H9 (cell line): Measurements from ENCODE around the gene FAM124A. TPM values are rescaled to one million over a fixed set of nuclear protein-coding genes. Genes with fewer than 3 reads are reported as not detected.
A peak's percentile ranks its signal among the peaks of the same experiment; 100 is the strongest.

Source experiments
- DNase-seq: peaks from one replicate; pipeline ENCODE4 v3.0.0-alpha.2; 2017
- H2AFZ ChIP-seq: one replicate; pipeline ENCODE4 v1.6.1; 2013; ENCODE audit warnings: mild to moderate bottlenecking, low read length, control low read depth, moderate library complexity
- H2AK5ac ChIP-seq: 2 replicates; pipeline ENCODE4 v1.6.1; 2013; ENCODE audit warnings: low read length, control low read depth, mixed read lengths; ENCODE audit not compliant: insufficient read length
- H2BK120ac ChIP-seq: one replicate; pipeline ENCODE4 v1.6.1; 2013; ENCODE audit warnings: low read depth, mild to moderate bottlenecking, low read length, control low read depth, inconsistent platforms; ENCODE audit not compliant: poor library complexity, severe bottlenecking
- H2BK12ac ChIP-seq: 2 replicates; pipeline ENCODE4 v1.6.1; 2013; ENCODE audit warnings: low read length, control low read depth, mixed read lengths, low read depth; ENCODE audit not compliant: insufficient read length
- H2BK15ac ChIP-seq: 2 replicates; pipeline ENCODE4 v1.6.1; 2013; ENCODE audit warnings: low read depth, low read length, control low read depth
- H2BK20ac ChIP-seq: one replicate; pipeline ENCODE4 v1.6.1; 2013; ENCODE audit warnings: low read depth, mild to moderate bottlenecking, low read length, control low read depth, inconsistent platforms; ENCODE audit not compliant: poor library complexity, severe bottlenecking
- H2BK5ac ChIP-seq: 2 replicates; pipeline ENCODE4 v1.6.1; 2013; ENCODE audit warnings: low read length, control low read depth, mixed read lengths; ENCODE audit not compliant: insufficient read length
- H3K14ac ChIP-seq: 2 replicates; pipeline ENCODE4 v1.6.1; 2013; ENCODE audit warnings: low read length, control low read depth; ENCODE audit not compliant: insufficient read depth
- H3K18ac ChIP-seq: 2 replicates; pipeline ENCODE4 v1.6.1; 2013; ENCODE audit warnings: low read depth, mild to moderate bottlenecking, mixed read lengths, low read length, control low read depth; ENCODE audit not compliant: insufficient read length
- H3K23ac ChIP-seq: 2 replicates; pipeline ENCODE4 v1.6.1; 2013; ENCODE audit warnings: low read length, control low read depth, mixed read lengths, low read depth; ENCODE audit not compliant: insufficient read length
- H3K23me2 ChIP-seq: 2 replicates; pipeline ENCODE4 v1.6.1; 2013; ENCODE audit warnings: low read depth, mild to moderate bottlenecking, mixed read lengths, low read length, control low read depth; ENCODE audit not compliant: insufficient read length, poor library complexity, severe bottlenecking
- H3K27ac ChIP-seq: 2 replicates; pipeline ENCODE4 v1.5.1; 2013; ENCODE audit warnings: low read length, control low read depth, mixed read lengths, low read depth; ENCODE audit not compliant: insufficient read length
- H3K27me3 ChIP-seq: 2 replicates; pipeline ENCODE4 v1.6.1; 2013; ENCODE audit warnings: low read length, control low read depth, inconsistent platforms; ENCODE audit not compliant: insufficient read depth
- H3K4ac ChIP-seq: 2 replicates; pipeline ENCODE4 v1.6.1; 2013; ENCODE audit warnings: low read depth, mild to moderate bottlenecking, control low read depth, inconsistent platforms, low read length, moderate library complexity
- H3K4me1 ChIP-seq: 2 replicates; pipeline ENCODE4 v1.6.1; 2013; ENCODE audit warnings: low read length, control low read depth, inconsistent platforms; ENCODE audit not compliant: insufficient read depth
- H3K4me2 ChIP-seq: 2 replicates; pipeline ENCODE4 v1.6.1; 2013; ENCODE audit warnings: low read length, control low read depth, mixed read lengths; ENCODE audit not compliant: insufficient read length, insufficient read depth
- H3K56ac ChIP-seq: 2 replicates; pipeline ENCODE4 v1.6.1; 2013; ENCODE audit warnings: low read depth, mild to moderate bottlenecking, mixed read lengths, low read length, control low read depth; ENCODE audit not compliant: insufficient read length
- H3K79me1 ChIP-seq: 2 replicates; pipeline ENCODE4 v1.6.1; 2013; ENCODE audit warnings: low read depth, mild to moderate bottlenecking, moderate library complexity, low read length, control low read depth, inconsistent platforms; ENCODE audit not compliant: insufficient read depth, poor library complexity, severe bottlenecking
- H3K79me2 ChIP-seq: 2 replicates; pipeline ENCODE4 v1.6.1; 2013; ENCODE audit warnings: low read length, control low read depth, inconsistent platforms; ENCODE audit not compliant: insufficient read depth
- H3K9ac ChIP-seq: 2 replicates; pipeline ENCODE4 v1.6.1; 2013; ENCODE audit warnings: low read length, control low read depth, mixed read lengths; ENCODE audit not compliant: insufficient read length; ENCODE audit errors: extremely low read depth
- H3K9me3 ChIP-seq: one replicate; pipeline ENCODE4 v1.6.1; 2013; ENCODE audit warnings: low read depth, low read length, inconsistent platforms; ENCODE audit not compliant: control insufficient read depth
- H3T11ph ChIP-seq: one replicate; pipeline ENCODE4 v1.6.1; 2013; ENCODE audit warnings: mild to moderate bottlenecking, low read length, control low read depth, inconsistent platforms
- H4K20me1 ChIP-seq: one replicate; pipeline ENCODE4 v1.6.1; 2013; ENCODE audit not compliant: control insufficient read depth, insufficient read length, insufficient read depth
- H4K5ac ChIP-seq: 2 replicates; pipeline ENCODE4 v1.6.1; 2013; ENCODE audit warnings: low read depth, mild to moderate bottlenecking, mixed read lengths, low read length, control low read depth; ENCODE audit not compliant: insufficient read length
- H4K8ac ChIP-seq: replicated peaks from 2 replicates; pipeline ENCODE4 v1.6.1; 2013; ENCODE audit warnings: low read length, control low read depth, mixed read lengths, low read depth; ENCODE audit not compliant: insufficient read length
- H4K91ac ChIP-seq: 2 replicates; pipeline ENCODE4 v1.6.1; 2013; ENCODE audit warnings: low read depth, mild to moderate bottlenecking, moderate library complexity, mixed read lengths, low read length, control low read depth; ENCODE audit not compliant: insufficient read length
- H3K27ac Mint-ChIP-seq, 3 experiments: 2 replicates in 2 of 3; 3 replicates in 1 of 3; pipeline ENCODE4 v1.8.0; 2020 to 2021; ENCODE audit warnings: mixed read lengths in 3 of 3, mild to moderate bottlenecking in 1 of 3, moderate library complexity in 1 of 3
- H3K27me3 Mint-ChIP-seq: 2 replicates; pipeline ENCODE4 v1.8.0; 2021; ENCODE audit warnings: low read depth, mild to moderate bottlenecking, moderate library complexity, mixed read lengths
- H3K36me3 Mint-ChIP-seq, 3 experiments: 2 replicates in 2 of 3; 3 replicates in 1 of 3; pipeline ENCODE4 v1.8.0; 2020 to 2021; ENCODE audit warnings: low read depth in 3 of 3, mixed read lengths in 3 of 3; ENCODE audit not compliant: insufficient read depth in 1 of 3
- H3K4me1 Mint-ChIP-seq, 2 experiments: 2 replicates each; pipeline ENCODE4 v1.8.0; 2020; ENCODE audit warnings: mixed read lengths in 2 of 2
- H3K4me3 Mint-ChIP-seq, 2 experiments: 2 replicates in 1 of 2; 3 replicates in 1 of 2; pipeline ENCODE4 v1.8.0; 2020 to 2021; ENCODE audit warnings: mild to moderate bottlenecking in 2 of 2, mixed read lengths in 2 of 2, moderate library complexity in 1 of 2
- H3K9me3 Mint-ChIP-seq, 2 experiments: 2 replicates in 1 of 2; 3 replicates in 1 of 2; pipeline ENCODE4 v1.8.0; 2020; ENCODE audit warnings: mild to moderate bottlenecking in 2 of 2, mixed read lengths in 2 of 2, moderate library complexity in 1 of 2
- WGBS: extraction: QIAGEN DNeasy Blood & Tissue Kit; methylation state at CpG from one replicate; pipeline ENCODE4 v1.1.7; 2013; ENCODE audit warnings: missing lambda C conversion rate, low lambda C conversion rate, mixed read lengths; ENCODE audit not compliant: insufficient read length; ENCODE audit errors: extremely low coverage; 5-methylcytosine and 5-hydroxymethylcytosine counted together
- total RNA-seq: library from RNA; stranded (reverse); gene quantifications from 2 replicates; pipeline ENCODE4 v1.2.1, GENCODE V29; 2021
- TF ChIP-seq, protein P1 (sequence below): fragments of 200-600 bp; sonication (generic); conservative IDR thresholded peaks from 3 replicates; pipeline ENCODE4 v1.8.0; 2021; ENCODE audit warnings: antibody characterized with exemption, mild to moderate bottlenecking

FAM124A gene
- total RNA-seq, 1 experiment from 2014 or later, result 41.9 TPM

DNA sequence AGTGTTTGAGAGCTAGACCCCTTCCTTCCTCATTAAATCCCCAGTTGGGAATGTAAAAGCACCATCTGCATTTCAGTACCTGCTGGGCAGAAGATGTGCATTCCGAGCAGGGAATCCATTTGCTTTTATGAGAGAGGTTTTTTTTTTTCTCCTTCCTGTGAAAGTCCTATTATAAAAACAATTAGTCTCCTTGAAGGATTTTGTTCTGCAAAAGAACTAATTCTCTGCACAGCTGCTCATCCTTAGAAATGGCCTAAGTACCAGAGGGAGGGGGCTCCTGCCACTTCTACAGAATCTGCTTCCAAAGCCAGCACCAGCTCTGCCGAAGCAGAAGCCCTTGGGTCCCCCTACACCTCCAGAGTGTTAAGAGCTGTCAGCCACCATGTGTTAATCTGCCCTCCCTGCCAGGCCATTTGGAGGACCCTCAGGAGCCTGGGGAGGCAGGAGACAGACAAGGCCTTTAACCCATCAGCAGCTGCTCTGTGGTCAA is 80.9 kb downstream of the FAM124A start:
- TF ChIP-seq, protein P1, sequence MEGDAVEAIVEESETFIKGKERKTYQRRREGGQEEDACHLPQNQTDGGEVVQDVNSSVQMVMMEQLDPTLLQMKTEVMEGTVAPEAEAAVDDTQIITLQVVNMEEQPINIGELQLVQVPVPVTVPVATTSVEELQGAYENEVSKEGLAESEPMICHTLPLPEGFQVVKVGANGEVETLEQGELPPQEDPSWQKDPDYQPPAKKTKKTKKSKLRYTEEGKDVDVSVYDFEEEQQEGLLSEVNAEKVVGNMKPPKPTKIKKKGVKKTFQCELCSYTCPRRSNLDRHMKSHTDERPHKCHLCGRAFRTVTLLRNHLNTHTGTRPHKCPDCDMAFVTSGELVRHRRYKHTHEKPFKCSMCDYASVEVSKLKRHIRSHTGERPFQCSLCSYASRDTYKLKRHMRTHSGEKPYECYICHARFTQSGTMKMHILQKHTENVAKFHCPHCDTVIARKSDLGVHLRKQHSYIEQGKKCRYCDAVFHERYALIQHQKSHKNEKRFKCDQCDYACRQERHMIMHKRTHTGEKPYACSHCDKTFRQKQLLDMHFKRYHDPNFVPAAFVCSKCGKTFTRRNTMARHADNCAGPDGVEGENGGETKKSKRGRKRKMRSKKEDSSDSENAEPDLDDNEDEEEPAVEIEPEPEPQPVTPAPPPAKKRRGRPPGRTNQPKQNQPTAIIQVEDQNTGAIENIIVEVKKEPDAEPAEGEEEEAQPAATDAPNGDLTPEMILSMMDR, result no peak
- Histone ChIP-seq H3K4me2 (peak overlapping the region; percentile 44), H3K9me3 (no peaks in the 10 kb centered on the region), H3K9ac (no peak overlapping the region), H3K56ac (no peak overlapping the region), H3K79me1 (no peaks in the 10 kb centered on the region), H2AK5ac (no peak overlapping the region), H4K8ac (no peak overlapping the region), H2BK15ac (no peak overlapping the region), H3K27me3 (no peaks in the 10 kb centered on the region), H2BK5ac (no peak overlapping the region), H4K20me1 (no peaks in the 10 kb centered on the region), H3K79me2 (no peaks in the 10 kb centered on the region), H2BK12ac (peak overlapping the region; percentile 1), H3K4me1 (peaks cover 19% of the 10 kb centered on the region), H3K27ac (peak overlapping the region; percentile 69), H3T11ph (no peak overlapping the region), H3K14ac (no peak overlapping the region), H3K18ac (no peak overlapping the region), H4K5ac (no peak overlapping the region), H3K4ac (no peak overlapping the region), H3K23me2 (no peaks in the 10 kb centered on the region), H2BK120ac (no peak overlapping the region), H2AFZ (no peak overlapping the region), H2BK20ac (no peak overlapping the region), H4K91ac (no peak overlapping the region), H3K23ac (no peak overlapping the region)
- no peak overlapping the region; a peak in 1 of 5 replicates for H3K4me3 Mint-ChIP-seq
- peaks cover 66 to 67% of the 10 kb centered on the region in 2 experiments for H3K4me1 Mint-ChIP-seq
- peaks cover 0 to 2% of the 10 kb centered on the region in 2 experiments; a peak in 1 of 5 replicates for H3K9me3 Mint-ChIP-seq
- H3K27ac Mint-ChIP-seq, result peak overlapping the region; percentile 58 to 99 (median 94); a peak in 6 of 7 replicates
- peak; percentile 88 for DNase-seq
- H3K27me3 Mint-ChIP-seq, result no peaks in the 10 kb centered on the region; the same call in 1 of the 2 replicates
- WGBS, result no CpG with 5 or more reads among the region's 2 CpGs
- no peaks in the 10 kb centered on the region; a peak in 2 of 7 replicates for H3K36me3 Mint-ChIP-seq
